MM.1S (cell line): Measurements from ENCODE around the gene LYPD1.

ENCODE experiments used
- DNase-seq: peaks from one replicate; pipeline ENCODE4 v3.0.0-alpha.2; 2015
- H2AFZ ChIP-seq: fragments of 300-600 bp; sonication (generic); 2 replicates; pipeline ENCODE4 v1.6.0; 2016; ENCODE audit warnings: antibody characterized with exemption, low read length
- H3F3A ChIP-seq: fragments of 300-600 bp; sonication (generic); 2 replicates; pipeline ENCODE4 v1.6.1; 2016; ENCODE audit warnings: mild to moderate bottlenecking, antibody characterized with exemption, low read length, moderate library complexity, mixed read lengths; ENCODE audit not compliant: insufficient read depth
- H3K27ac ChIP-seq: fragments of 300-600 bp; sonication (generic); 2 replicates; pipeline ENCODE4 v1.5.1; 2016; ENCODE audit warnings: mild to moderate bottlenecking, low read length
- H3K27me3 ChIP-seq: fragments of 300-600 bp; sonication (generic); replicated peaks from 2 replicates; pipeline ENCODE4 v1.6.0; 2016; ENCODE audit warnings: low read length; ENCODE audit not compliant: insufficient read depth
- H3K36me3 ChIP-seq: fragments of 300-600 bp; sonication (generic); replicated peaks from 2 replicates; pipeline ENCODE4 v1.6.1; 2016; ENCODE audit warnings: mild to moderate bottlenecking, low read length, mixed read lengths; ENCODE audit not compliant: insufficient read depth
- H3K4me1 ChIP-seq: fragments of 300-600 bp; sonication (generic); 2 replicates; pipeline ENCODE4 v1.6.1; 2016; ENCODE audit warnings: low read length, mixed read lengths
- H3K4me2 ChIP-seq: fragments of 300-600 bp; sonication (generic); 2 replicates; pipeline ENCODE4 v1.6.0; 2016; ENCODE audit warnings: low read depth, low read length
- H3K4me3 ChIP-seq: fragments of 300-600 bp; sonication (generic); 2 replicates; pipeline ENCODE4 v1.5.1; 2016; ENCODE audit warnings: low read length, mixed read lengths
- H3K79me2 ChIP-seq: fragments of 300-600 bp; sonication (generic); 2 replicates; pipeline ENCODE4 v1.6.1; 2016; ENCODE audit warnings: mixed run types, low read length, mixed read lengths
- H3K9ac ChIP-seq: fragments of 300-600 bp; sonication (generic); 2 replicates; pipeline ENCODE4 v1.6.1; 2016; ENCODE audit warnings: low read length, mixed read lengths
- H3K9me2 ChIP-seq: fragments of 300-600 bp; sonication (generic); replicated peaks from 2 replicates; pipeline ENCODE4 v1.6.1; 2016; ENCODE audit warnings: mild to moderate bottlenecking, low read length, mixed read lengths; ENCODE audit not compliant: insufficient read depth
- H3K9me3 ChIP-seq: fragments of 300-600 bp; sonication (generic); replicated peaks from 2 replicates; pipeline ENCODE4 v1.6.1; 2016; ENCODE audit warnings: mild to moderate bottlenecking, low read length, mixed read lengths; ENCODE audit not compliant: insufficient read depth
- H4K20me1 ChIP-seq: fragments of 300-600 bp; sonication (generic); 2 replicates; pipeline ENCODE4 v1.6.1; 2016; ENCODE audit warnings: mild to moderate bottlenecking, low read length, moderate library complexity, mixed read lengths; ENCODE audit not compliant: insufficient read depth
- EZH2 ChIP-seq: fragments of 300-600 bp; sonication (generic); optimal IDR thresholded peaks from 2 replicates; pipeline ENCODE3; 2017; ENCODE audit warnings: low read depth, mild to moderate bottlenecking, antibody characterized with exemption, low read length, mixed read lengths
- EZH2phosphoT487 ChIP-seq: fragments of 300-600 bp; sonication (generic); IDR thresholded peaks from 2 replicates; pipeline ENCODE4 v1.6.1; 2018; ENCODE audit warnings: antibody characterized with exemption, low read length
- TF ChIP-seq, protein P1 (sequence below): fragments of 300-600 bp; sonication (generic); IDR thresholded peaks from 2 replicates; pipeline ENCODE4 v1.5.1; 2016; ENCODE audit warnings: antibody characterized with exemption, low read length, mixed read lengths

The LYPD1 gene, protein sequence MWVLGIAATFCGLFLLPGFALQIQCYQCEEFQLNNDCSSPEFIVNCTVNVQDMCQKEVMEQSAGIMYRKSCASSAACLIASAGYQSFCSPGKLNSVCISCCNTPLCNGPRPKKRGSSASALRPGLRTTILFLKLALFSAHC

DNA sequence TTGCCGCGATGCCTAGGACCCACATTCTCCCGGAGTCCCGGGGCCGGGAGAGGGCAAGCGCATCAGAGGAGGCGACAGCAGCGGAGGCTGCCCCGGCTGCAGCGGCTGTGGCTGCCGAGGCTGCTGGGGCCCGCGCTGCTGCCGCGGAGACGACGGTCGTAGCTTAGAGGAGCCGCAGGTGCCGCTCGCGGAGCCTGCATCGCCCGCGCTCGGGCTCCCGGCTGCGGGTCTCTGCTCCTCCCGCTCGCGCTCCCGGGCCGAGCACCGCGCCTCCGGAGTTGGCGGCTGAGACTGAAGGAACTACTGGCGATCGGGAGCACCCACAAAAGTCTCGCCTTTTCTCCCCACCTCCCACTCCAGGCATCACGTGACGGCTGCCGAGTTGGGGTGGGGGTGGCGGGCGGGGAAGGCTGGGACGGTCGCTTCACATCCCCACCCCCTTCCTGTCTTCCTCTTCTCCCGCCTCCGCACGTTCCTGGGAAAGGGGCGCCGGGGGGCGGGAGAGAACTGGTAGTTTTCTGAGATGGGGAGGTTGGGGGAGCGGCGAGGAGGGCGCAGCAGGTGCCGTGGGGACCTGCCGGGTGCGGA, at the start of gene LYPD1:
Gene LYPD1, minus strand, starts transcription at position 298 of the 588 bp plus-strand sequence. Its CDS starts 273 bp downstream, at position 25.
- no peak for TF ChIP-seq EZH2
- TF ChIP-seq, protein P1, sequence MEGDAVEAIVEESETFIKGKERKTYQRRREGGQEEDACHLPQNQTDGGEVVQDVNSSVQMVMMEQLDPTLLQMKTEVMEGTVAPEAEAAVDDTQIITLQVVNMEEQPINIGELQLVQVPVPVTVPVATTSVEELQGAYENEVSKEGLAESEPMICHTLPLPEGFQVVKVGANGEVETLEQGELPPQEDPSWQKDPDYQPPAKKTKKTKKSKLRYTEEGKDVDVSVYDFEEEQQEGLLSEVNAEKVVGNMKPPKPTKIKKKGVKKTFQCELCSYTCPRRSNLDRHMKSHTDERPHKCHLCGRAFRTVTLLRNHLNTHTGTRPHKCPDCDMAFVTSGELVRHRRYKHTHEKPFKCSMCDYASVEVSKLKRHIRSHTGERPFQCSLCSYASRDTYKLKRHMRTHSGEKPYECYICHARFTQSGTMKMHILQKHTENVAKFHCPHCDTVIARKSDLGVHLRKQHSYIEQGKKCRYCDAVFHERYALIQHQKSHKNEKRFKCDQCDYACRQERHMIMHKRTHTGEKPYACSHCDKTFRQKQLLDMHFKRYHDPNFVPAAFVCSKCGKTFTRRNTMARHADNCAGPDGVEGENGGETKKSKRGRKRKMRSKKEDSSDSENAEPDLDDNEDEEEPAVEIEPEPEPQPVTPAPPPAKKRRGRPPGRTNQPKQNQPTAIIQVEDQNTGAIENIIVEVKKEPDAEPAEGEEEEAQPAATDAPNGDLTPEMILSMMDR = no peak
- TF ChIP-seq EZH2phosphoT487 = no peak
- H3K79me2 ChIP-seq = no peaks in the 10 kb centered on the region
- H3K4me3 ChIP-seq = no peak within 1 kb of the TSS; the same call in 1 of the 2 replicates
- no peaks in the 10 kb centered on the region for H3F3A ChIP-seq
- no peak within 1 kb of the TSS for H2AFZ ChIP-seq
- H3K36me3 ChIP-seq = no peaks in the 10 kb centered on the region
- H3K9ac ChIP-seq = no peak within 1 kb of the TSS
- H3K27me3 ChIP-seq = no peaks in the 10 kb centered on the region
- H3K27ac ChIP-seq = no peak within 1 kb of the TSS
- H3K9me3 ChIP-seq = no peaks in the 10 kb centered on the region
- no peaks in the 10 kb centered on the region for H4K20me1 ChIP-seq
- no peak for DNase-seq
- no peaks in the 10 kb centered on the region for H3K9me2 ChIP-seq
- H3K4me1 ChIP-seq = no peaks in the 10 kb centered on the region
- peak within 1 kb of the TSS; percentile 22; the same call in 1 of the 2 replicates for H3K4me2 ChIP-seq

DNA sequence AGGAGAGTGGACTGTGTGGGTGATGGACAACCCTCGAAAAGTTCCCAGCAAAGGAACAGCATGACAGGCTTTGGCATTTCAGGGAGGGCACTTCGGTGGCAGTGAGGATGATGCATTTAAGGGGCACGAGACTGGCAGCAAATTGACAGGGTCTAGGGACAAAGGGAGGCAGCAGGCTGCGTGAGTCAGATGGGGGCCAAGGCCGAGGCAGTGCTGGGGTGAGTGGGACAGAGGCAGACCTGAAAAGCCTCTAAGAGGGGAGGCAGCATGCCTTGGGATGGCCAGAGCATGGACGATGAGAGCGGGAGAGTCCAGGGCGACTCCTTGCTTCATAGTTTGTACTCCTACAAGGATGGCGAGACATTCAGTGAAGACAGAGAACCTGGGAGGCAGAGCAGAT, 49.5 kb upstream of the LYPD1 start:
- no peaks in the 10 kb centered on the region for H3K79me2 ChIP-seq
- H3K9me2 ChIP-seq = no peaks in the 10 kb centered on the region
- no peaks in the 10 kb centered on the region for H3K9me3 ChIP-seq
- H3K27me3 ChIP-seq = no peaks in the 10 kb centered on the region
- H3F3A ChIP-seq = no peaks in the 10 kb centered on the region
- no peaks in the 10 kb centered on the region for H3K36me3 ChIP-seq
- no peak for DNase-seq
- no peak overlapping the region for H3K4me3 ChIP-seq
- no peak for TF ChIP-seq EZH2phosphoT487
- H3K9ac ChIP-seq = no peak overlapping the region
- 0 out of 2 replicates have a peak, but pooled peaks cover 4% of the 10 kb centered on the region for H3K4me1 ChIP-seq
- no peak overlapping the region for H3K27ac ChIP-seq
- H2AFZ ChIP-seq = no peak overlapping the region
- H4K20me1 ChIP-seq = no peaks in the 10 kb centered on the region
- no peak overlapping the region for H3K4me2 ChIP-seq

DNA sequence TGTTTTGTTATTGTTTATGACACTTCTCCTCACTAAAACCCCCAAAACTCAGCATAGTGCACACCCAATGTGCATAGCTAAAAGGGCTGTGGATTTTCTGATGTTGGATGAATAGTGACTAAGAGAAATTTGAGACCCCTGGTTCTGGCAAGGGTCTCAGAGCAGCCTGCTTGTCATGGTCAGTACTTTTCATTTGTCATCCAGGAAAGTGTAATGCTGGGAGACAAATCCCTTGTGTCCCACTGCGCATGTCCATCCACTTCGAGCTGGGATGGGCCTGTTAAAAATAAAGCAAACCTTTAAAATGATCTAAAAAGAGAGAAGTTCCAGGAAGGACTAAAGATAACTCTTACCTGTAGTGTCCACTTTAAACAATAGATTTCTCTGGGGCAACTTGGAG, 46.9 kb upstream of the LYPD1 start:
- H3K36me3 ChIP-seq = no peaks in the 10 kb centered on the region
- H3K27ac ChIP-seq = no peak overlapping the region
- 0 out of 2 replicates have a peak, but pooled peaks cover 4% of the 10 kb centered on the region for H3K4me1 ChIP-seq
- no peaks in the 10 kb centered on the region for H3K79me2 ChIP-seq
- no peak overlapping the region for H3K4me2 ChIP-seq
- no peaks in the 10 kb centered on the region for H3K27me3 ChIP-seq
- no peak overlapping the region for H3K4me3 ChIP-seq
- TF ChIP-seq EZH2 (no peak), EZH2phosphoT487 (no peak)
- TF ChIP-seq, protein P1 = no peak
- H3K9ac ChIP-seq = no peak overlapping the region
- H2AFZ ChIP-seq = no peak overlapping the region
- no peaks in the 10 kb centered on the region for H3F3A ChIP-seq
- no peak for DNase-seq
- H3K9me2 ChIP-seq = no peaks in the 10 kb centered on the region
- H4K20me1 ChIP-seq = no peaks in the 10 kb centered on the region
- H3K9me3 ChIP-seq = no peaks in the 10 kb centered on the region
